ENCODE data around the gene CCDC63.

DNA sequence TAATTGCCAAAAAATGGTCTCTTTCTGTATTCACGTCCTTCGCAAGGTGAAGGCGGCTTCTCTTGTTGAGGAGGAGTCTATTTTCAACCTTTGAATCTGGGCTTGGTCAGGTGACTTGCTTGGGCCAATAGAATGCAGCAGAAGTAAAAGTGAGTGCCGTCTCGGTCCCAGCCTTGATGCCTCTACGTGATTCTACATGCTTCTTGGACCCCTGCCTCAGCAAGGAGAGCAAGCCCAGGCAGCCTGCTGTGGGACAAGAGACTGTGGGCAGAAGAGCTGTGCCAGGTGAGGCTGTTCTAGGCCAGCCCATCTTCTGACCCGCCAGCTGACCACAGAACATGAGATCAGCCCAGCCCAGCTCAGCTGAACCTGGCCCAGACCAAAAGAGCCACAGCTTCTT lies 39.1 kb upstream of the CCDC63 start:
- TF ChIP-seq, protein P1, sequence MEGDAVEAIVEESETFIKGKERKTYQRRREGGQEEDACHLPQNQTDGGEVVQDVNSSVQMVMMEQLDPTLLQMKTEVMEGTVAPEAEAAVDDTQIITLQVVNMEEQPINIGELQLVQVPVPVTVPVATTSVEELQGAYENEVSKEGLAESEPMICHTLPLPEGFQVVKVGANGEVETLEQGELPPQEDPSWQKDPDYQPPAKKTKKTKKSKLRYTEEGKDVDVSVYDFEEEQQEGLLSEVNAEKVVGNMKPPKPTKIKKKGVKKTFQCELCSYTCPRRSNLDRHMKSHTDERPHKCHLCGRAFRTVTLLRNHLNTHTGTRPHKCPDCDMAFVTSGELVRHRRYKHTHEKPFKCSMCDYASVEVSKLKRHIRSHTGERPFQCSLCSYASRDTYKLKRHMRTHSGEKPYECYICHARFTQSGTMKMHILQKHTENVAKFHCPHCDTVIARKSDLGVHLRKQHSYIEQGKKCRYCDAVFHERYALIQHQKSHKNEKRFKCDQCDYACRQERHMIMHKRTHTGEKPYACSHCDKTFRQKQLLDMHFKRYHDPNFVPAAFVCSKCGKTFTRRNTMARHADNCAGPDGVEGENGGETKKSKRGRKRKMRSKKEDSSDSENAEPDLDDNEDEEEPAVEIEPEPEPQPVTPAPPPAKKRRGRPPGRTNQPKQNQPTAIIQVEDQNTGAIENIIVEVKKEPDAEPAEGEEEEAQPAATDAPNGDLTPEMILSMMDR (IDR thresholded peaks at IDR 0.05) = no peak
- TF ChIP-seq SIN3A (IDR thresholded peaks at IDR 0.05; ENCODE audit: borderline replicate concordance, insufficient read depth, low read depth, low read length) = no peak
- TF ChIP-seq, protein P2, sequence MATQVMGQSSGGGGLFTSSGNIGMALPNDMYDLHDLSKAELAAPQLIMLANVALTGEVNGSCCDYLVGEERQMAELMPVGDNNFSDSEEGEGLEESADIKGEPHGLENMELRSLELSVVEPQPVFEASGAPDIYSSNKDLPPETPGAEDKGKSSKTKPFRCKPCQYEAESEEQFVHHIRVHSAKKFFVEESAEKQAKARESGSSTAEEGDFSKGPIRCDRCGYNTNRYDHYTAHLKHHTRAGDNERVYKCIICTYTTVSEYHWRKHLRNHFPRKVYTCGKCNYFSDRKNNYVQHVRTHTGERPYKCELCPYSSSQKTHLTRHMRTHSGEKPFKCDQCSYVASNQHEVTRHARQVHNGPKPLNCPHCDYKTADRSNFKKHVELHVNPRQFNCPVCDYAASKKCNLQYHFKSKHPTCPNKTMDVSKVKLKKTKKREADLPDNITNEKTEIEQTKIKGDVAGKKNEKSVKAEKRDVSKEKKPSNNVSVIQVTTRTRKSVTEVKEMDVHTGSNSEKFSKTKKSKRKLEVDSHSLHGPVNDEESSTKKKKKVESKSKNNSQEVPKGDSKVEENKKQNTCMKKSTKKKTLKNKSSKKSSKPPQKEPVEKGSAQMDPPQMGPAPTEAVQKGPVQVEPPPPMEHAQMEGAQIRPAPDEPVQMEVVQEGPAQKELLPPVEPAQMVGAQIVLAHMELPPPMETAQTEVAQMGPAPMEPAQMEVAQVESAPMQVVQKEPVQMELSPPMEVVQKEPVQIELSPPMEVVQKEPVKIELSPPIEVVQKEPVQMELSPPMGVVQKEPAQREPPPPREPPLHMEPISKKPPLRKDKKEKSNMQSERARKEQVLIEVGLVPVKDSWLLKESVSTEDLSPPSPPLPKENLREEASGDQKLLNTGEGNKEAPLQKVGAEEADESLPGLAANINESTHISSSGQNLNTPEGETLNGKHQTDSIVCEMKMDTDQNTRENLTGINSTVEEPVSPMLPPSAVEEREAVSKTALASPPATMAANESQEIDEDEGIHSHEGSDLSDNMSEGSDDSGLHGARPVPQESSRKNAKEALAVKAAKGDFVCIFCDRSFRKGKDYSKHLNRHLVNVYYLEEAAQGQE (IDR thresholded peaks at IDR 0.05; ENCODE audit: insufficient read depth in 1 of 2, low read depth in 2 of 2, low read length in 1 of 2) = no peak

All from Panc1 (cell line).